HG02798 (cell line): Measurements from ENCODE around the gene HDGFL3.
"Not testable (repeated sequence)": the region's sequence is repeated elsewhere in the genome, so short reads cannot be mapped to it uniquely, and the experiment has no call there.

Experiments used
- ATAC-seq: cut with Tn5 transposase; IDR thresholded peaks from one replicate; pipeline ENCODE4 v1.9.1; 2021; ENCODE audit warnings: mild to moderate bottlenecking; ENCODE audit not compliant: unreplicated experiment, poor library complexity

The HDGFL3 gene

DNA sequence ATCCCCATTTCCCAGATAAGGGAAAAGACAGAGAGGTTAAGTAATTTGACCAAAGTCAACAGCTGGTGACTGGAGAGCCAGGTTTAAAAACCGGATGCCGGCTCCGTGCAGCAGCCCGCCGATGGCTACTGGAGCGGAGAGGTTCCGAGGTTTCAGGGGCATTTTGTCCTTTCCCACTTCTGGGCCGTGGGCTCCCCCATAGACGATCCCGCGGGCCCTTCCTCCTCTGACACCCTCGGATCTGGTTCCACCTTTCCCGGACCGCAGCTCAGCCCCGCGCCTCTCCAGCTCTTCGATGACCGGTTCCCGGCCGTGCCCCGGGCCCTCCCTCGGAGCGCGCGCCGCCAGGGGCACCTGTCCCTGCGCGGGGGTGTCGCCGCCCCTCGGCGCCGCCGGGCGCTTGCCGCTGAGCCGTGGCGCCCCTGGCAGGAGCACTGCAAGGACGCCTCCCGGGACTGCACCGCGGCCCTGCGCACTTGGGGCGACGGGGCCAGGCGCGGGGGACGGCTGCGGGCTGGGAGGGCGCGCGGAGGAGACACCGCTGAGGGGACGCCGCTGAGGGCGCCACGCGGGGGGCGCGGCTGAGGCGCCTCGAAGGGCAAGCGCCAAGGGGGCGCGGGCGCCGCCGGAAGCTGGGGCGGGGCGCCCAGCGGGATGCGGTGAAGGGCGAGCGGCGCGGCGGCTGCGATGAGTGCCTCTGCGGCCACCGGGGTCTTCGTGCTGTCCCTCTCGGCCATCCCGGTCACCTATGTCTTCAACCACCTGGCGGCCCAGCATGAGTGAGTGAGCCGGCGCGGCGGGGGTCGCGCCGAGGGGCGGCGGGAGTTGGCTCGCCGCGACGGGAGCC, 100.4 kb downstream of the HDGFL3 start, which contains the start of gene TM6SF1:
TSS of gene TM6SF1 (plus strand) at position 652 of the 847 bp plus-strand sequence. CDS start at position 688, 36 bp downstream.
- ATAC-seq = peak; percentile 49

DNA sequence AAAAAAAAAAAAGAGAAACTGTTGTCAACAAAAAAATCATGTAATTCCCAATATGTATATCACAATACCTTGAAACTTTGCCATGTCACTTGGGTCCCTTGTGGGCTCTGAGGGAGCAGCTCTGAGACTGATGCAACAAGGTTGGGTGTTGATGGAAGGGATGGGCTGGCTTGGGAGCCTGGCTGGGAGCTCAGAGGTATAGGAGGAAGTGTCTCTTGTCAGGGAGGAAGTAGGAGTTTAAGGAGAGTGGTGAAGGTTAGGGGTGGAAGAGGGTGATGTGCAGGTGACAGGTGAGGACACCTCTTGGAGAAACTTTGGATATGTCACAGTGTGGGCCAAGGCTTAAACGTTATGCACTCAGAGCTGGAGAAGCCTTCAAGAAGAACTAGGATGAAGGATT, 102.2 kb downstream of the HDGFL3 start:
- no peak for ATAC-seq

DNA sequence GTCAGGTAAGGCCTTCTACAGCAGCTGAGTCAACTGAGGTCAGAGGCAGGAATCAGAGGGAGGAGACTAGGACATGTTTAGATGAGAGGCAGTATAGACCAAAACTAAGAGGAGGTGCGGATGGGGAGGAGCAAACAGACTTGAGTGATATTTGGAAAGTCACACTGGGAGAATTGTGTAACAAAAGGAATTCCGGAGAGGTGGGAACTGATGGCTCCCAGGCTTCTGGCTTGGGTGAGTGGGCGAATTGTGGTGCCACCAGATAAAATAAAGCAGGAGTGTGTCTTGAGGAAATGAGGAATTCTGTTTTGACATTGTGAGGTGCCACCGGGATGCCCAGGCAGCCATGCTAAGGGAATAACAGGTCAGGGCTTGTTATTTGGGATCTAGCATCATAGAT, 103.5 kb downstream of the HDGFL3 start:
- ATAC-seq = no peak

DNA sequence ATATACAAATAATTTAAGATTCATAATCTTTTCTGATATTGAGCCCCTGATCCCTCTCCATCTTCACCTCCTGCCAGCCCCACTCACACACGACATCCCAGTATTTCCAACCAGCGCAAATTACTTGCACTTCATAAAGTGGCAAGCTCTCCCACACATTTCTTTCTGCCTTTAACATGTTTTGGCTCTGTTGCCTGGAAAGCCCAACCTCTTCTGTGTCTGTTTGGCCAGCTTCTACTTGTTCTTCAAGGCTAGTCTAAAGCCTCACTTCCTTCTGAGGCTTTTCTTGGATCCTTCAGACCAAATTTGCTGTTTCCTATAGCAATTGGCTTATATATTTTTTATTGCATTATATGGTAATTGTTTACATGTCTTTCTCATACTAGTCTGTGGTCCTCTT, 105.3 kb downstream of the HDGFL3 start:
- ATAC-seq = no peak

DNA sequence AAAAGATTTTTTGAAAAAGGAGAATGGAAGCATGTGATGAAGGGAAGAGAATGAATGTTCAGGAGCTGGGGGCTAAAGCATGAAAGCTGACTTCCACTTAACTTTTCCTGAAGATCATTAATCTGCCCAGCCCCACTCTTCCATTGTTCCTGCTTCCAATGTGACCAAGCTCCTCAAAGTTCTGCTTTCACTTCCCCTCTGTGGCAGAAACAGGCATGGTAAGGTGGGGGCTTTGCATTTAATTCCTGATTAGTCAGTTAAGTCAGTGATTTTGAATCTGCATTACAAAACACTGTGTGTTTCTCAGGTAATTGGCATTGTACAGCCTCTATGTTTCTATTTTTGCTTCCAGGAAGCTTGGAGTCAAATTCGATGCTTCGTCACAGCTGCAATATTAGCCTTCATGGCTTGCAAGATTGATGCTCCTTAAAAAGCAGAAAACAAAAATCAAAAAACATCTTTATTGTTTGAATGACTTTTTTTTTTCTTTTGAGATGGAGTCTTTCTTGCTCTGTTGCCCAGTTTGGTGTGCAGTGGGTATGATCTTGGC, 107.5 kb downstream of the HDGFL3 start:
- no peak for ATAC-seq

DNA sequence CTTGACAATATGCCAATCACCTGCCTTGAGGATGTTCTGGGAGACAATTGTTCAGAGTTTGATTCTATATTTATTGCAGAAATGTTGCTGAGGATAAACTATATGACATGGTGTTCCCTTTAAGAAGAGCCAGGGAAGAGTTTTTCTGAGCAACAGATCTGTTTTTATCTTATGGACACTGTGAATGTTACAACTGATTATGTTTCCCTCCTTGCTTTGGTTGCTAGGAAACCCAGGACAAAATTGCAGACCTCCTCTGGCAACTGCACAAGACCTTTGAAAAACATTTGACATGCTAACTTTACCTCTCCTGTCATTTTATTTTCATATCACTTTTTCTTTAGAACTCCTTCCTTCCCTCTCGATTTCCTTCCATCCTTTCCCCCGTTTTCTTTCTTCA, 108.3 kb downstream of the HDGFL3 start:
- no peak for ATAC-seq

DNA sequence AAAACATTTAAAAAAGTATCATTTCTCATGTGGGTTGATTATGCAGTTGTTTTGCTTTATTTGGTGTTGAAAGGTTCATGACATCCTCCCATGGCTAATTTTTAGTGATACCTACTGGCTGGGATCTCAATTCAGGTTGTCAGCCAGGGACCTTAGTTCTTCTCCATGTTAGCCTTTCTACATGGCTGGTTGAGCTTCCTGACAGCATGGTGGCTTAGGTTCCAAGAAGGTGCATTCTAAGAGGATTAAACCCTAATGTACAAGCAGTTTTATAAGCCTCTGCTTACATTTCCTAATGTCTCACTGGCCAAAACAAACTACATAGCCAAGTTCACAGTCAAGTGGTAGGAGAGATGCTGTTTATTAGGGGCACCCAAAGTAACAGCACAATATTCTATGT, 109.5 kb downstream of the HDGFL3 start:
- no peak for ATAC-seq

DNA sequence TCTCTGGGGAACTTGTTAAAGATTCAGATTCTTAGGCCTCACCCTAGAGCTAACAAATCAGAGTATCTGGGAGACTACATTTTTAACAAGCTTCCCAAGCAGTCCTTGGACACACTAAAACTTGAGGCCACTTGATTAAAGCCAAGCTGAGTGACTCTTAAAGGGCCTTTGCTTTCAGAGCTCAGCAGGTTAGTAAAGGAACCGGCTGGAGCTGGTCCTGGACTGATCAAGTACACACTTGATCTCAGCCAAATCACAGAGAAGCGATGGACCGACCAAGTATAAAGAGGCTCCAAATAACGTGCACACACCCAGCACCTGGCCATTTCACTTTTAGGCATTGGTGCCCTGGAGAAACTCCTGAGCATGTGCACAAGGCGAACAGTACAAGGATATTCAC, 113.0 kb downstream of the HDGFL3 start:
- ATAC-seq = no peak

DNA sequence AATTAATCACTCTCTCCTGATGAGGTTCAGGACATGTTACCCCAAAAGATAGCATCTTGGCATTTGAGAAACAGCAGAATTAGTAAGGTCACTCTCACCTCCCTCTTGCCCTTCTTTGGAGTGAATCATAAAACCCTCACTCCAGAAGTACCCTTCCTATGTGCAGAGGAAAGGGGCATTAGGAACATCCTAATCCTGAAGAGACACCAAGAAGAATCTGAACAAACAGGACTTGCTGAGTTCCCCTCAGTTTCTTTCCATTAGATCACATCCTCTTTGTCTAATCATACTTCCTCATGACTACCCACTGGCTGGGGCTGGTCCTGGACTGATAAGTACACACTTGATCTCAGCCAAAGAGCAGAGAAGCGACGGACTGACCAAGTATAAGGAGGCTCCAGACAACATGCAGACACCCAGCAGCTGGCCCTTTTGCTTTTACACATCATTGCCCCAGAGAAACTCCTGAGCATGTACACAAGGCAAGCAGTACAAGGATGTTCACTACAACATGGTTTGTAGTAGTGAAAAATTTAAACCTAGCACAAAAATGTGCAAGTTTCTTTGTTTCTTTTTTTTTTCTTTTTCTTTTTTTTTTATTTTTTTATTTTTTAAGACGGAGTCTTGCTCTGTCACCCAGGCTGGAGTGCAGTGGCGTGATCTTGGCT, 115.2 kb downstream of the HDGFL3 start:
- peak; percentile 38 for ATAC-seq

DNA sequence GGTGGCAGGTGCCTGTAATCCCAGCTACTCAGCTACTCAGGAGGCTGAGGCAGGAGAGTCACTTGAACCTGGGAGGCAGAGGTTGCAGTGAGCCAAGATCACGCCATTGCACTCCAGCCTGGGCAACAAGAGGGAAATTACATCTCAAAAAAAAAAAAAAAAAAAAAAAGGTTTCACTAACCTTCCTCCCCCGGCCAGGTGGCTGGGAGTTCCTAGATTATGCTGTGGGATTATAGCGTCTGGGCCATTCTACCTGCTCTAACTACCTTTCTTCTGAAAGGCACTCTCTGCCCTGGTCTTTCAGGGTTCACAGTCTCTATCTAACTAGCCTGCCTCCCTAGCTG, 115.7 kb downstream of the HDGFL3 start:
- peak; percentile 18 for ATAC-seq

DNA sequence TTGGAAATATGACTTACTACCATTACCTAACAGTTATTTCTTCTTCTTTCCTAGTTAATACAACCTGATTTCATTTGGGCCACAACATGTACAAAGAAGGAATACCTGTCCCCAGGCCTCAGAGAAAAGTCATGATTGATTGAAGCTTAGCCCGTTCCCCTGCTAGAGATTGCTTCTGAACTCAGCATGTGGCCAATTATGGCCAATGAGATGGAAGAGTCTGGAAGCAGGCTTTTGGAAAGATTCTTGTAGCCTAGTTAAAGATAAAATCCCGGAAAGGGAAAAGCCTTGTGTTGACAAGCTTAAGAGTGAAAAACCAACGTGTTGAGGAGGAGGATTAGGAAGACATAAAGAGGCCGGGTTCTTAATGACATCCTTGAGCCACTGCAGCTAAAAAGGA, 117.2 kb downstream of the HDGFL3 start:
- ATAC-seq = no peak

DNA sequence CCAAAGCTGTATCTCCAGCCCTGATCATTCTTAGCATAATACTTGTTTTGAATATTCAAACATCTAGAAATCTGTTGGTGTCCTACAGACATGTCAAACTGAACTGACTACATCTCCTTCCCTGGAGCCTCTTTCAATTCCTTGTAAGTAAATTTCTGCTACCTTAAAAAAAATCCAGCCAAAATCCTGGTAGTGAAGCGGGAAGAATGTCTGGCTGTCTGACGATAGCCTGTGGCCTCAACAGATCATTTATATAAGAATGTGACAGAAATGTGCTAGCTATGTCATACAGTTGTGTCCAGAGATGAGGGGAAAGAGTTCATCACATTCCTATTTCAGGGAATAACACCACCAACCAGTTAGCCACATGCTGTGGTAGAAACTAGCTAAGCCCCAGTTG, 118.7 kb downstream of the HDGFL3 start:
- no peak for ATAC-seq

DNA sequence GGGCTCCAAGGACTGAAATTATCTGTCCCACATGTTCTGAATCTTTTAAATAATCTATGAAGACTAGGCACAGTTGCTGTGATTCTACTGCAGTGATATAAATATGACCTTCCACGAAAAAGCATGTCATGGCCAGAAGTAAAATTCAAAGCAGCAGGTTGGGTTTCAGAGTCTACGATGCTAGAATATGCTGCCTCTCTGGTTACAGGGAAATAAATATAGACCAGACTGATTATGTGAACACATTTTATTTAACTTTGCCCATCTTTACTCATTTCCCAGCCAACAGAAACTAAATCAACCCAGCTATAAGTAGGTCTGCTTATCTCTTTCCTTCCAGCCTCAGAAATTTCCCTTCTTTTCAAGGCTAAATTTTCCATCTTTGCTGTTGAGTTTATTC, 120.0 kb downstream of the HDGFL3 start:
- no peak for ATAC-seq

DNA sequence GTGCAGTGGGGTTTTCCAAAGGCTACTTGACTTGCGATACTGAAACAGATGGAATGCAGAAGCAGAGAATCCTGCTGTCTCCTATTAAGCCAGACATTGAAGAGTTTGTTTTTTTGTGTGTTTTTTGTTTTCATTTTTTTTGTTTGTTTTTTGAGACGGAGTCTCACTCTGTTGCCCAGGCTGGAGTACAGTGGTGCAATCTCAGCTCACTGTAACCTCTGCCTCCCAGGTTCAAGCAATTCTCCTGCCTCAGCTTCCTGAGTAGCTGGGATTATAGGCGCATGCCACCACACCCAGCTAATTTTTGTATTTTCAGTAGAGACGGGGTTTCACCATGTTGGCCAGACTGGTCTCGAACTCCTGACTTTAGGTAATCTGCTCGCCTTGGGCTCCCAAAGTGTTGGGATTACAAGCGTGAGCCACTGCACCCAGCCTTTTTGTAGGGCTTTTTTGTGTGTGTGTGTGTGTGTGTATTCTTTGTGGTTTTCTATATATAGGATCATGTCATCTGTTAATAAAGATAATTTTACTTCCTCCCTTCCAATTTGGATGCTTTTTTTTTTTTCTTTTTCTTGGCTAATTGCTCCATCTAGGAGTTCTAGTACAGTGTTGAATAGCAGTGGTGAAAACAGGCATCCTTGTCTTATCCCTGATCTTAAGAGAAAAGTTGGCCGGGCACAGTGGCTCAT, 121.6 kb downstream of the HDGFL3 start:
- ATAC-seq = not testable (repeated sequence)

DNA sequence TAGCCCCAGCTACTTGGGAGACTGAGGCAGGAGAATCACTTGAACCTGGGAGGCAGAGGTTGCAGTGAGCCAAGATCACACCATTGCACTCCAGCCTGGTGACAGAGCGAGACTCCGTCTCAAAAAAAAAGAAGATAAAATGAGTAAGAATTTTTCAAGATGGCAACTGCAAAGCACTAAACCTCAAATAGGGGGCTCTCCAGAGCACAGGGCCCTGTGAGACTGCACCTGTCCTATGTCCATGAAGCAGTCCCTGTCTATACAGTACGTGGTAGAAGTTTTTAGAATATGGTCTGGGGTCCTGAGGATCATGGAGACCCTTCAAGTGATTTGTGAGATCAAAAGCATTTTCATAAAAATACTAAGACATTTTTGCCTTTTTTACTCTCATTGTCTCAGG, 122.2 kb downstream of the HDGFL3 start:
- not testable (repeated sequence) for ATAC-seq

DNA sequence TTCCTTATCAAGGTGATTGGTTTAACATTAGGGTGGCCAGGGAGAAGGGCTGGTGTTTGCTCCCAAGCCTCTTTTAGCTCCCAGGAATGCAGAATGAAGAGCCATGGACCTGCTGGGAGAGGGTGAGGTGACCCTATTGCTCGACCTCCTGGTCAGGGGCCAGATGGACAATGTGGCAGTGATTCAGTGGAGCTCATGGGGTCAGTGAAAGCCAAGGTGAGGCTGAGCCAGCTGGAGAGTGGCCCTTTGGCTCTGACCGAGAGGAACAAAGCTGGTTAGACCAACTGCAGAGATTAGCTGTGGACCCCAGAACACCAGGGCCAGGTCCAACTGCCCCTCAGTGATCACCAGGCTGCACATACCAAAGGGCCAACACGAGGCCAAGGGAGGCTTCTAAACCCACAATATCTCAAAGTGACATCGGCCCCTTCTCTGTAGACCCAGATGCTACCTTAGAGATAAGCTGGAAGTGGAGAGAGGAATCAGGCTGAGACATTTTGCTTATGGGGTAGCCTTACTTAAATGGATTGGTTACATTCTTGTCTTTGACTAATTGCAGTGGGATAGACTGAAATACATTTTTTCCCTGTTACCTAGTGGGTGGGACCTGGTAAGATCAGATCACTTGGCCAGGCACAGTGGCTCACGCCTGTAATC, 124.8 kb downstream of the HDGFL3 start:
- no peak for ATAC-seq

DNA sequence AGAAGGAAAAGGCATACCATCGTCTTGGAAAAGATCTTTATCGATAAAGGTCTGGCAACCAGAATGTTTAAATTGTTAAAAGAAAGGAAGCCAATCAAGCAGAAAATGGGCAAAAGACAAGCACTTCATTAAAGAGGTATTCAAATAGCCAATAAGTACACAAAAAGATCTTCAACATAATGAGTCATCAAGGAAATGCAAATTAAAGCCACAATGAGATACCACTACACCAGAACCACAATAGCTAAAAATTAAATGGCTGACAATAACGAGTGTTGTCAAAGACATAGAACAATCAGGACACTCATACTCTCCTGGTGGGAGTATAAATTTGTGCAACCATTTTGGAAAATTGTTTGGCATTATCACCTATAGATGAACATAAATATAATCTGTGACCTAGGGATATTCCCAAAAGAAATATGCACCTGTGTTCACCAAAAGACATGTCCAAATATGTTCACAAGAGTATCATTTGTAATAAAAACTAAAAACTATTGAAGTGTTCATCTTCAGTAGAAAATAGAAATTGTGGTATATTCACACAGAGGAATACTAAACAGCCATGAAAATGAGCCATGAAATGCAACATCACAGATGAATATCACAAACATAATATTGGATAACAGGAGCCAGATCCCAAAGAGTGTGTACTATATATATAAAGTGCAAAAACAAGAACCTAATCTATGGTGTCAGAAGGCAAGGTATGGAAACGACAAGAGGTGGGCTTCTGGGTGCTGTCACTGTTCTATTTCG, 126.2 kb downstream of the HDGFL3 start:
- no peak for ATAC-seq

DNA sequence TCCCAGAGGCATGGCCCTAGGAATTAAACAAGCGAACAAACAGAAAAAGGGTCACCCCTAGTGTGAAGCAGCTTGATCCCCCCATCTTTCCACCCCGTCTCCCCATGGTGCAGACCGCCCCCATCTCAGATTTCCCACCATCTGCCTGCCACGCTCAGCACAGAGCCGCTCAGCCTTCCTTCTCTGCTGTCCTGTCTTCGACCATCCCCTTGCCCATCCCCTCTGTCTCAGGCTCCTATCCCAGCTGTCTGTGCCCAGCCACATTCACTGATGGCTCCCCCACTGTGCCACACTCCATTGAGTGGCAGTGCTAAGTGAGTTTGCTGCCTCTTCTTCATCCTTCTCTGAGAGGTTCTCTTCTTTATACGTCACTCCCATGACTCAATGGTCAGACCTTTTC, 128.9 kb downstream of the HDGFL3 start:
- no peak for ATAC-seq
